Measurements from ENCODE around the gene PLEKHF1.
"Not testable (repeated sequence)": the region's sequence is repeated elsewhere in the genome, so short reads cannot be mapped to it uniquely, and the experiment has no call there.

PLEKHF1 gene

DNA sequence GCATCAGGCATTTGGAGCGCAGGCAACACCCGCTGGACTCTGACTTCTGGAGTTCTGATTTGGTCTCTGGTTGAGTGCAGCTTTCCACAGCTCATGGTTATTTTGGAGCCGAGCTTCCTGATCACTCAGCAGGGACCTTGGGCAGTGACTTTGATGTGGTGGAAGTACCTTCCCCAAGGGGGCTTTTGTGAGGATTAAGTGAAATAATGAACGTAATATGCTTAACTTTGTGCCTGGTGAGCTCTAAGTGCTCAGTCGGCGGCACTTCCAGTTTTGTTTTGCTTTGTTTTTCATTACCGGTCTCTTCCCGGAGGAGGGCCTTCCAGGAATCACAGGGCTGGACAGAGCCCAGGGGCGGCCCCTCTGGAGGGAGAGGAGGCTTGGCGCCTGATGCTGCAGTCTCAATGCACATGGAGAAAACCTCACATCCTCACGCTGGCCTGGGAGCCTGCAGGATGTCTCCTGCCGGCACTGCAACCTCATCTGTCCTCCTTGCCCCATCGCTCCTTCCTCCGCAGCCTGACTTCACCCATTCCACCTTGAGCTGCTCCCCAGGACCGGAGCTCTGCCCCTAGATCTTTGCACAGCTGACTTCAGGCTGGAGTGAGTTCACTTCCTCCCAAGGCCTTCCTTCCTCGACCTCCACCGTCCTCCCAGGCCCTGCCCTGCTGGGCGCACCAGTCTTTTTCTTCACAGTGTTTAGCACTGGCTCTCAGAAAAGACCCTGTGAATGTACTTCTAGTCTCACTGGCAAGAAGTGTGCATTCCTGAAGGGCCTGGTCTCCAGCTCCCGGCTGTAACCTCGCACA lies 1.5 kb downstream of the PLEKHF1 start:
- Mint-ChIP-seq H3K9me3 (no peaks in the 10 kb centered on the region), H3K27ac (peak overlapping the region; percentile 92), H3K4me1 (ENCODE audit: low read depth) (peaks cover 85% of the 10 kb centered on the region), H3K4me3 (peak overlapping the region; percentile 88), H3K36me3 (ENCODE audit: low read depth) (peaks cover 32% of the 10 kb centered on the region), H3K27me3 (no peaks in the 10 kb centered on the region)

DNA sequence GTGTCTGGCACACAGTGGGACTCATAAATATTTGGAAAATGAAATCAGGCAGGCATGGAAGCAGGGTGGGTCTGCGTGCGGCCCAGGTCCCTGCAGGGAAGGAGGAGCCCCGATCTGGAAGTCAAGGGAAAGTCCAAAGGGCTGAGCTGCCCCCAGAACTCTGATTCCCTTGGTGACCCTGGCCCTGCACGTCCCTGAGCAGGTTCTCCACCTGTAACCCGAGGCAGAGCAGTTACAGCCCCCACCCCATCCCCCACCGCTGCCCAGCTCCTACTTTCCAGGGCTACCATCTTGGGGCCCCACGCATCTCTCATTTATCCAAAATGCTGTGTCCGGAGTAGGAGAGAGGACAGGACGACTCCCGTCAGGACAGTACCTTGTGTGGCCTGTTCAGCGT lies 2.1 kb downstream of the PLEKHF1 start:
- H3K9me3 Mint-ChIP-seq: no peaks in the 10 kb centered on the region
- peak overlapping the region; percentile 88 for H3K4me3 Mint-ChIP-seq
- peaks cover 85% of the 10 kb centered on the region for H3K4me1 Mint-ChIP-seq (ENCODE audit: low read depth)
- H3K36me3 Mint-ChIP-seq (ENCODE audit: low read depth): peaks cover 36% of the 10 kb centered on the region
- peak overlapping the region; percentile 92 for H3K27ac Mint-ChIP-seq
- no peaks in the 10 kb centered on the region for H3K27me3 Mint-ChIP-seq

DNA sequence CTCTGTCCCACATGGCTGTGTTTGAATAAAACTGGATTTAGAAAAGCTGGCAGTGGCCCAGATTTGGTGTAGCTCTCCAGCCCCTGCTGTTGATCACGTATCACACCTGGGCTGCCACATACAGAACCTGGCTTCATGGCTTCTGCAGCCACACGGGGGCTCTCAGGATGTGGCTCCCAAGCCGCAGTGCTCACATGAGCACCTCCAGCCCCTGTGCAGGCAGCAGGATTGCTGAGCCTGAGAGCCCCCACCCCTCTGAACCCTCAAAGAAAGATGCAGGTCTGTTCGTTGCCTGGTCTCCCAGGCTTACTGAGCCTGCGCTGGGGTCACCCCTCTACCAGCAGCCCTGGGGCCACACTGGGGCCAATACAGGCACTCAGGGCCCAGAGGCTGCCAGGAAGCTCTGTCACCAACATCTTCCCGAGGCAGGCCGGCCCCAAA lies 2.7 kb downstream of the PLEKHF1 start:
- H3K27me3 Mint-ChIP-seq: no peaks in the 10 kb centered on the region
- peak overlapping the region; percentile 88 for H3K4me3 Mint-ChIP-seq
- peaks cover 40% of the 10 kb centered on the region for H3K36me3 Mint-ChIP-seq (ENCODE audit: low read depth)
- H3K4me1 Mint-ChIP-seq (ENCODE audit: low read depth): peaks cover 85% of the 10 kb centered on the region
- no peaks in the 10 kb centered on the region for H3K9me3 Mint-ChIP-seq
- H3K27ac Mint-ChIP-seq: peak overlapping the region; percentile 80

DNA sequence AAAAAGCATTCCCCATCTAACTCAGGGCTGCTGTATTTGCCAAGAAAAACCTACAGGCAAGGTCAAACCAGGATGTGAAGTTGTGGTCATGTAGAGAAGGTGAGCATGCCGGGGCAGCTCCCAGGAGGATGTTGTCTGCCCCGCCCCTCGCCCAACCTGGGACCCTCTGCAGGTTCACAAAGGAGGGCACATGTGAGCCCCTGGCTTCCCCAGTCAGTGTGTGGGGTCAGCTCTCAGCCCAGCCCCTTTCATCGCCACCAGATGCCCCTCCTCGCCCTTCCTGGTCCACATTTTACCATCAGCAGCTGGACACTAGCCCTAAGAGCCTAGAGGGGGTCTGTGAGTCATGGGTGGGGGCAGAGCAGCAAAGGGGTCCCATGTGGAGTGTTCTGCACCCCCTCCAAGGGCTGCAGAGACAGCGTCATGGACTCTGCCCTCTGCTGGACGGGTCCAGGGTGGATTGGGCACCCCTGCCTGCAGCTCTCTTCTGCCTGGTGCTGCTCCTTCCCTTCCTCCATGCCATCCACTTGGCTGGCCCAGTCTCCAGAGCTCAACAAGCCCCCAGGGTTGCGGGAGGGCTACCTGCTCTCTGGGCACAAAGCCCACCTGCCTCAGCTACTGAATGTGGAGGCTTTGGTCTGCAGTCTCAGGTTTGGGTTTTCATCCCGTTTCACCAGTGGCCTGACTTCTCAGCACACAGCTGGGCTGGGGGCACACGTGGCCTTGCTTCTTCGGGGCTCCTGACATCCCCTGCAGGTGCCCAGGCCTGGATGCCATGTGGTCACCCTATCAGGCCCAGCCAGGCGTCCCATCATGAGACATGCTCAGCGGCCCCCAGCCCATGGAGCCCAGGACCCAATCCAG lies 3.7 kb downstream of the PLEKHF1 start:
- Mint-ChIP-seq H3K27ac (peak overlapping the region; percentile 80), H3K9me3 (no peaks in the 10 kb centered on the region), H3K36me3 (ENCODE audit: low read depth) (peaks cover 40% of the 10 kb centered on the region), H3K4me1 (ENCODE audit: low read depth) (peaks cover 87% of the 10 kb centered on the region), H3K27me3 (no peaks in the 10 kb centered on the region), H3K4me3 (peak overlapping the region; percentile 88)

DNA sequence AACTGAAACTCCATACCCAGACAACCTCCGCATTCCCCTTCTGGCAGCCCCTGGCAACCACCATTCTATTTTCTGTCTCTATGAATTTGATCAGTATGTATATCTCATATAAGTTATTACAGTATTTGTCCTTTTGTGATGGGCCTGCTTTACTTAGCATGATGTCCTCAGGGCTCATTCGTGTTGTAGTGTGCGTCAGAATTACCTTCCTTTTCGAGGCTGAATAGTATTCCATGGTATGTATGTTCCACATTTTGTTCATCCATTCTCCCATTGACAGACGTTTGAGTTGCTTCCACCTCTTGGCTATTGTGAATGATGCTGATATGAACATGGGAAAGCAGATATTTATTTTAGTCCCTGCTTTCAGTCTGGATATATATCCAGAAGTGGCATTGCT lies 5.0 kb downstream of the PLEKHF1 start:
- H3K27ac Mint-ChIP-seq: peak overlapping the region; percentile 93
- H3K27me3 Mint-ChIP-seq: no peaks in the 10 kb centered on the region
- H3K9me3 Mint-ChIP-seq: no peaks in the 10 kb centered on the region
- peak overlapping the region; percentile 21 for H3K4me3 Mint-ChIP-seq
- peaks cover 81% of the 10 kb centered on the region for H3K4me1 Mint-ChIP-seq (ENCODE audit: low read depth)
- H3K36me3 Mint-ChIP-seq (ENCODE audit: low read depth): peaks cover 41% of the 10 kb centered on the region

DNA sequence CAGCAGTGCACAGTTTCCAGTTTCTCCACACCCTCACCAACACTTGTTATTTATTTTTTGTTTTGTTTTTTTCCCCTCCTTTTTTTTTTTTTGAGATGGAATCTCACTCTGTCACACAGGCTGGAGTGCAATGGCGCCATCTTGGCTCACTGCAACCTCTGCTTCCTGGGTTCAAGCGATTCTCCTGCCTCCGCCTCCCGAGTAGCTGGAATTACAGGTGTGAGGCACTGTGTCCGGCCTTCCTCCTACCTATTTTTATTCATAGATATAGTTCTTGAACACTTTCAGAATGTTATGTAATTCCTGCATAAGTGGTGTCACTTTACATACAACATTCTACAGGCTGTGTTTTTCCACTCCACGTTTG lies 5.7 kb downstream of the PLEKHF1 start:
- peaks cover 89% of the 10 kb centered on the region for H3K4me1 Mint-ChIP-seq (ENCODE audit: low read depth)
- peaks cover 47% of the 10 kb centered on the region for H3K36me3 Mint-ChIP-seq (ENCODE audit: low read depth)
- H3K4me3 Mint-ChIP-seq: peak overlapping the region; percentile 76
- H3K27ac Mint-ChIP-seq: peak overlapping the region; percentile 93
- not testable (repeated sequence) for H3K9me3 Mint-ChIP-seq, H3K27me3 Mint-ChIP-seq

DNA sequence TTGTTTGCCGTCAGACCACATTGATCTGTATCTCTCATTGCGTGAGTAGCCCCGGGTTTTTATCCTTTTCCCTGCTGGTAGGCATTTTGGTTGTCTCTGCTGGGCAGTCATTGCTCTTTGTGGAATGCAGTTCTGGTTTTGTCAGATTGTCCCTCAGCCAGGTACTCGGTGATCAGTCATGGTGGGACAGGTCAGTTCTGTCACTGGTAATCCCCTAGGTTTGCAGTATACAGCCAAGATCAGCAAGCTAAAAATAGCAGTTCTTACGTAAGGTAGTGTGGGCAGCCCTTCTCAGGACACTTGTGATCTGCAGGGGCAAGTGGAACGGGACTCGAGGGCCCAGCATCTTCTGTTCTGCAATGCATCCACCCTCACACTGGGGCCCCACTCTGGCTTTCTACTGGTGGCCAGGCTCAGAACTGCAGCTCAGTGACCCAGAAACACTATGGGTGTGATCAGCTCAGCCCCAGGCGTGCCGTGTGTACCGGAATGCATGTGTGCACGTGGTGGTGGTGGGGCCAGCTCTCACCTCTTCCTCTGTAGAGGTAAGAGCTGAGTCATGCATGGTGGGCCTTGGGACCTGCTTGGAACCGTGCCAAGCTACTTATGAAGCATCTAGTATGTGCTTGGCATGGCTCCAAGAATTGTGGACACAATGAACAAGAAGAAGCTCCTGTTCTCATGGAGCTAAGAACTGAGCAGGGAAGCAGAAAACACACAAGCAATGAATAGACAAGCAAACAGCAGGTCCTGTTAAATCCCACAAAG lies 6.3 kb downstream of the PLEKHF1 start:
- H3K27me3 Mint-ChIP-seq: no peaks in the 10 kb centered on the region
- peaks cover 92% of the 10 kb centered on the region for H3K4me1 Mint-ChIP-seq (ENCODE audit: low read depth)
- no peaks in the 10 kb centered on the region for H3K9me3 Mint-ChIP-seq
- H3K36me3 Mint-ChIP-seq (ENCODE audit: low read depth): peaks cover 52% of the 10 kb centered on the region
- H3K27ac Mint-ChIP-seq: peak overlapping the region; percentile 93
- H3K4me3 Mint-ChIP-seq: peak overlapping the region; percentile 76

DNA sequence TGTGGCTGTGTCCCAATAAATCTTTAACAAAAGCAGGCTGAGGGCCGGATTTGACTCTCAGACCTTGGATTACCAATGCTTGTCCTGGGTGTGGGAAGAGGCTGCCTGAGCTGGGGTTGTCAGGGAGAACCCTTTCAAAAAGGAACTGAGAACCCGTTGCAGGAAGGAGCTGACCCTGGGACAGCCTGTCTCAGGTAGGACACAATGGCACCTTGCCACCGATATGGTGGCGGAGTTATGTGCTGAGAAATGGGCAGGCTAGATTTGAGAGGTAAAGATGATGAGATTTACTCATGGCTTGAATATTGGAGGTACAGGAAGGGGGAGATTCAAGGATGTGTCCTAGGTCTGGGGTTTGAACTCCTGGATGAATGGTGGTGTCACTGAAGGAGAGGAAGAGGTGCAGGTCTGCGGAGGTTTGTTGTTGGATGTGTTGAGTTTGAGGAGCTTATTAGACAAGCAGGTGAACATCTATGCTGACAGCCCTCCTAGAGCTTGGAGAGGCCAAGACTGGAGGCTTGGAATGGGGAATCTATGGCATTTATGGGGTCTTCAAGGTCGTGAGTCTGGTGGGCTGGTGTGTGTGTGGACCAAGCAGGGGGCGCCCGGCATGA lies 7.2 kb downstream of the PLEKHF1 start:
- Mint-ChIP-seq H3K4me3 (peak overlapping the region; percentile 76), H3K27ac (peak overlapping the region; percentile 93), H3K27me3 (no peaks in the 10 kb centered on the region), H3K36me3 (ENCODE audit: low read depth) (peaks cover 46% of the 10 kb centered on the region), H3K9me3 (no peaks in the 10 kb centered on the region), H3K4me1 (ENCODE audit: low read depth) (peaks cover 91% of the 10 kb centered on the region)

DNA sequence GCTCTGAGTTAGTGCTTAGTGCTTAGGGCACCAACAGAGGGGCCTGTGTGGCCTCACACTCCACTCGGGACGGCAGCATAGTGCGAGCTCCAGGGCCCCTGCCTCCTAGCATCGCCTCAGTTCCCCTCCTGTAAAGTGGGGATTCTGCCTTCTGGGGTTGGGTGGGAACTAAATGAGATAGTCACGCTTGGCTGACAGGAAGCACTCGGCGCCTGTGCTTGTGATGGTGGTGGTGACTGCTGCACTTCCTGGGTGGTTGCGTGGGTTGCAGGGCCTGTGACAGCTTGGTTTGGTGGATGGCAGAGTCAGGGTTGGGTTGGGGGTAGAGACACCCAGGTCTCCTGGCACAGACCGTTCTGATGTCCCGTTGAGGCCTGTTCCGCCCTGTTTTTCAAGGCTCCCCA lies 7.7 kb downstream of the PLEKHF1 start:
- Mint-ChIP-seq H3K27ac (peak overlapping the region; percentile 93), H3K36me3 (ENCODE audit: low read depth) (peaks cover 46% of the 10 kb centered on the region), H3K9me3 (no peaks in the 10 kb centered on the region), H3K27me3 (no peaks in the 10 kb centered on the region), H3K4me3 (peak overlapping the region; percentile 76), H3K4me1 (ENCODE audit: low read depth) (peaks cover 89% of the 10 kb centered on the region)

DNA sequence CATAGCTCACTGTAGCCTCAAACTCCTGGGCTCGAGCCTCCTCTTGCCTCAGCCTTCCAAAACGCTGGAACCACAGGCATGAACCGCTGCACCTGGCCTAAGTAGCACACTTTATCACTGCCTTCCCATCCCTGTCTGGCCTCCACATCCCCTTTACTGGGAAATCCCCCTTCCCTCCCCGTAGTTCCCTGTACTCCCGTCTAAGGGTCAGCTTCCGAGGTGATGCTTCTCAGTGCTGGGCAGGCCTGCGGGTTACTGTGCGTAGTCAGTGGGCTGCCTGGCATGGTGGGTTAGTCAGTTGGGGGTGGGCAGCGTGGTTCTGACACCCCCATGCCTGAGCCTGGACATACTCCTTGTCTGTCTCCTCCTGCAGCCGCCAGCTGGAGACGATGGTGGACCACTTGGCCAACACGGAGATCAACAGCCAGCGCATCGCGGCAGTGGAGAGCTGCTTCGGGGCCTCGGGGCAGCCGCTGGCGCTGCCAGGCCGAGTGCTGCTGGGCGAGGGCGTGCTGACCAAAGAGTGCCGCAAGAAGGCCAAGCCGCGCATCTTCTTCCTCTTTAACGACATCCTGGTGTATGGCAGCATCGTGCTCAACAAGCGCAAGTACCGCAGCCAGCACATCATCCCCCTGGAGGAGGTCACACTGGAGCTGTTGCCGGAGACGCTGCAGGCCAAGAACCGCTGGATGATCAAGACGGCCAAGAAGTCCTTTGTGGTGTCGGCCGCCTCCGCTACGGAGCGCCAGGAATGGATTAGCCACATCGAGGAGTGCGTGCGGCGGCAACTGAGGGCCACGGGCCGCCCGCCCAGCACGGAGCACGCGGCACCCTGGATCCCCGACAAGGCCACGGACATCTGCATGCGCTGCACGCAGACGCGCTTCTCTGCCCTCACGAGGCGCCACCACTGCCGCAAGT lies 8.4 kb downstream of the PLEKHF1 start:
- Mint-ChIP-seq H3K9me3 (no peaks in the 10 kb centered on the region), H3K4me1 (ENCODE audit: low read depth) (peaks cover 85% of the 10 kb centered on the region), H3K4me3 (peak overlapping the region; percentile 76), H3K27me3 (no peaks in the 10 kb centered on the region), H3K36me3 (ENCODE audit: low read depth) (peaks cover 46% of the 10 kb centered on the region), H3K27ac (peak overlapping the region; percentile 93)

DNA sequence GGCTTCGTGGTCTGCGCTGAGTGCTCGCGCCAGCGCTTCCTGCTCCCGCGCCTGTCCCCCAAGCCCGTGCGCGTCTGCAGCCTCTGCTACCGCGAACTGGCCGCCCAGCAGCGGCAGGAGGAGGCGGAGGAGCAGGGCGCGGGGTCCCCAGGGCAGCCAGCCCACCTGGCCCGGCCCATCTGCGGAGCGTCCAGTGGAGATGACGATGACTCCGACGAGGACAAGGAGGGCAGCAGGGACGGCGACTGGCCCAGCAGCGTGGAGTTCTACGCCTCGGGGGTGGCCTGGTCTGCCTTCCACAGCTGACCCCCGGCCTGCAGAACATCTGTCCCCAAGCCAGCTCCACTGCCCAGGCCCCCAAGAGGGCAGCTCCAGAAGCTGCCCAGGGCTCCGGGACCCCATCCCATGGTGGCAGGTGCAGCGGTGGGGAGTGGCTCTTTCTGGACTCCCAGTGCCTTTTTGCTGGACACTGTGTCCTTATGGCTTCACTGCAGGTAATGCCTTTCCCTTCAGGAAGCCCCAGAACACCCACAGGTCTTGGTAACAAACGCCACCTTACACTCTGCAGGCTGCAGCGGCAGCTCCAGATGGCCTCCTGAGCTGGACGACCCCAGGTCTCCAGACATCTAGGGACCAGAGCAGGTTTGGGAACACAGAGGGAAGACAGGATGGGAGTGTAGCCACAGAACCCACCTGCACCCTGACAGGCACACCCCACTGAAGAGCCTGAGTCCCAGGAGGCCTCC lies 9.3 kb downstream of the PLEKHF1 start:
- Mint-ChIP-seq H3K27ac (no peak overlapping the region), H3K27me3 (no peaks in the 10 kb centered on the region), H3K36me3 (ENCODE audit: low read depth) (peaks cover 42% of the 10 kb centered on the region), H3K4me1 (ENCODE audit: low read depth) (peaks cover 80% of the 10 kb centered on the region), H3K4me3 (no peak overlapping the region), H3K9me3 (no peaks in the 10 kb centered on the region)

DNA sequence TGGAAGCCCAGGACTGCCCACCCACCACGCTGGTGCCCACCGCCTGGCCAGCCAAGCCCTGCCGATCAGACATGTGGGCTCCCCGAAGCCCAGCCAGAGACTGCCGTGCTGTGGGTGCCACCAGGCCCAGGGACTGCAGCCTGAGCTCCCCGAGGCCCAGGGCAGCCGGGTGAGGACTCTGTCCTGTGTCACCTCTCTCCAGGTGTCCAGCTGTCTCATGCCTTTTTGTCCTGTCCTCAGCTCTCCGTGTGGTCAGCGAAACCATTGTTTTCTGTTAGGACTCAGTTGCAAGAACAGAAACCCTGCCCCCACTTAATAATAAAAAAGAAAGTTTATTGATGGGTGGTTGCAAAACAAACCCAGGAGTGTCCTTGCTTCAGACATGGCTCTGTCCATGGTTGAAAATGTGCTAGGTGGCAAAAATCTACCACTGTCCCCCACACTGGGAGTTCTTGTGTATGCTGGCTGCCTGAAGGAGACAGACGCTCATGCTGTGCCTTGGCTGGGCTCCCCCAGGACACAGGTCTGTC lies 9.9 kb downstream of the PLEKHF1 start:
- H3K36me3 Mint-ChIP-seq (ENCODE audit: low read depth): peaks cover 36% of the 10 kb centered on the region
- H3K4me1 Mint-ChIP-seq (ENCODE audit: low read depth): peaks cover 80% of the 10 kb centered on the region
- H3K27ac Mint-ChIP-seq: no peak overlapping the region
- no peaks in the 10 kb centered on the region for H3K27me3 Mint-ChIP-seq
- no peaks in the 10 kb centered on the region for H3K9me3 Mint-ChIP-seq
- no peak overlapping the region for H3K4me3 Mint-ChIP-seq

DNA sequence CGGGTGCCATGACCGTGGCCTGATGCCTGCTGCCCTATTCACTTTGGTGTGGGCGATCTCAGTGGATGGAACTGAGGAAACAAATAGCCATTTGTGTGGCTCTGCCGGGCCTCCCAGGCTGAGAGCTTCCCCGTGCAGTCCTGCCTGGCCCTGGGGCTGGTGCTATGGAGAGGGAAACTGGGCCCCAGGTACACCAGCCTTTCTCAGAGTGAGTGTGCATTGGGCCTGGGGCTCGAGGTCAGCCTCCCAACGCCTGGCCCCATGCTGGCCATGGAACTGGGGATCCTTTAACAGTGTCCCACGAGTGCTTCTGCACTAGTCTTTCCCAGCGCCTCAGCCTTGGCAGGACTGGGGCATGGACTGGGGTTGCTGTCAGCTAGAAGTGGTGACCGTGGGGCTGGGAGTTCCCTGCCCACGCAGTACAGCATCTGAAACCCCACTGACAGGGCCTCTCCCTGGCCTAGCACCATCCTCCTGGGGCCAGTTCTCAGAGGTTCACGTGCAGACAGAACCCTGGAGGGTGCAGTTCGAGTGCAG lies 10.5 kb downstream of the PLEKHF1 start:
- H3K4me3 Mint-ChIP-seq: no peak overlapping the region
- peaks cover 32% of the 10 kb centered on the region for H3K36me3 Mint-ChIP-seq (ENCODE audit: low read depth)
- H3K9me3 Mint-ChIP-seq: no peaks in the 10 kb centered on the region
- H3K4me1 Mint-ChIP-seq (ENCODE audit: low read depth): peaks cover 80% of the 10 kb centered on the region
- no peaks in the 10 kb centered on the region for H3K27me3 Mint-ChIP-seq
- H3K27ac Mint-ChIP-seq: no peak overlapping the region
